ENCODE results near the gene PLXNB2.
"Not testable (repeated sequence)": the region's sequence is repeated elsewhere in the genome, so short reads cannot be mapped to it uniquely, and the experiment has no call there.

The PLXNB2 gene

DNA sequence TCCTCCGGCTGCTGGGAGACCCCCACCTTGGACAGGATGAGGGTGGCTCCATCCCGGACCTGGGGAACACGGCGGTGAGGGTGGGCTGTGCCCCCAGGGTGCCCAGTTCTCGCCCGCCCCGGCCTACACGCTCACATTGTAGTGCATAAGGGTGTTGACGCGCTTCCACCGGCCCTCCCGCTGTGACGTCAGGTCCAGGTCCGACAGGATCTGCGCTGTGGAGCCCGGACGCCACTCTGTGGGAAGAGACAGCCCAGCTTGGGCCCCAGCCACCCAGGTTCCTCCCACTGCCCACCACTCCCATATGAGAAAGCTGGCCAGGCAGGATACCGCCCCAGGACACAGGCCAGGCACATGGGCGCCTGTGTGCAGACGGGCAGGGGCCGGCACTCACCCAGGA is 29.0 kb downstream of the PLXNB2 start:
- no peak for DNase-seq

DNA sequence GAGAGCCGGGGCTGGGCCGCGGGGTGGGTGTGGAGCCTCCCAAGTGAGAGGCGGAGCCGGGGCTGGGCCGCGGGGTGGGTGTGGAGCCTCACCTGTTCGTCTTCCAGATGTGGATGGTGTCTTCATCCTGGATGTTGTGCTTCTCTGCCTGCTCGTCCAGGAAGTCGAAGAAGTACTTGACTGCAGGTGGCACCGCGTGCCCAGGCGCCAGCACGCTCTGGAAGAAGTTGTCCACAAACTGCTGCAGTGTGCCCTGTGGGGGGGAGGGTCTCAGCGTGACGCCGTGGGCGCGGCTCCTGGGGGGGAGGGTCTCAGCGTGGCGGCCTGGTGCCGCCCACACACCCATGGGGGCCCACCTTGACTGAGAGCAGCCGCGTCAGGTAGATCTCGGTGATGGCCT is 29.7 kb downstream of the PLXNB2 start:
- DNase-seq, result no peak

DNA sequence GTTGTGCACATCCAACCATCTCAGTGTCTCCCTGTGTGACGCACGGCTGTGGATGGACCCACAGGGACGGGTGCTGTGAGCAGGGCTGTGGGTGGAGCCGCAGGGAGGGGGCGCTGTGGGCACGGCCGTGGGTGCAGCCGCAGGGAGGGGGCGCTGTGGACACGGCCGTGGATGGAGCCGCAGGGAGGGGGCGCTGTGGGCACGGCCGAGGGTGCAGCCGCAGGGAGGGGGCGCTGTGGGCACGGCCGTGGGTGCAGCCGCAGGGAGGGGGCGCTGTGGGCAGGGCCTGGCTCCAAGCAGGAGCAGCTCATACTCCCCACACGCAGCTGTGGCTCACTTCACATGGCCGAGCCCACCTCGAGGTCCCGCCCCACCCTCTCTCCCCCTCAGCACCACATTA is 31.3 kb downstream of the PLXNB2 start:
- peak; percentile 81 for DNase-seq

DNA sequence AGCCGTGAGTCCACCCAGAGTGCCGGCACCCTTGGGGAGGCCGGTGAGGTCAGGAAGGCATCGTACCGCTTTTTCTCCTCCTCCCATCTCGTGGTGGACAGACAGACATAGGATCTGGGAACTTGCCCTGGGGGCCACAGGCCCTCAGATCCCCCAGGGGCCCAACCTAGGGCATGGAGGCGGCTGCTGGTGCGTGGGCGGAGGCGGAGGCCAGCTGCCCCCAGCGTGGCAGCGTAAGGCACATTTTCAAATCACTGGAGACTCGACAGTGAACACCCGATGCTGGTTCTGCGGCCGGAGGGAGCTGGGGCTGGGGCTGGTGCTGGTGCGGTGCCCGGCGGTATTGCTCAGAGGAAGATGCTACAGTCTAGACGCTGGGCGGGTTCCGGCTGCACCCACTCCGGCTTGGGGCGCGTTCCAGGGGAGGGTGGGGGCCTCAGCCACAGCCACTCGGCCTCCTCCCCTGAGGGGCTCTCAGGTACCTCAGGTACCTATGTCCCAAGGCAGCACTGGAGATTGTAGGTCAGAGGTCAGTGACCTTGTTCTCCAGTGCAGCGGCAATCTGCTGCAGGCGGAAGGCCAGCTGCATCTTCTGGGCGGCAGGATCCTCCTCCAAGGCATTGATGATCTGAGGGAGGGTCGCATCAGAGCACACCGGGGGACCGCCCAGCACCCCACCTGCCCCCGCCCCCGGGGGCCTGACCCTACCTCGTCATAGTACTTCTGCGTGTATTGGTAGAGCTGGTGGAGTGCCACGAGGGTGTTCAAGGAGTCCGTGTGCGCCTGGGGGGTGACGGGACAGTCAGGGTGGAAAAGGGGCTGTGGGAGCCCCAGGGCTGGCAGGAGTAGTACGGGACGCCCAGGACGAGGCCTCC is 32.0 kb downstream of the PLXNB2 start:
- no peak for DNase-seq

DNA sequence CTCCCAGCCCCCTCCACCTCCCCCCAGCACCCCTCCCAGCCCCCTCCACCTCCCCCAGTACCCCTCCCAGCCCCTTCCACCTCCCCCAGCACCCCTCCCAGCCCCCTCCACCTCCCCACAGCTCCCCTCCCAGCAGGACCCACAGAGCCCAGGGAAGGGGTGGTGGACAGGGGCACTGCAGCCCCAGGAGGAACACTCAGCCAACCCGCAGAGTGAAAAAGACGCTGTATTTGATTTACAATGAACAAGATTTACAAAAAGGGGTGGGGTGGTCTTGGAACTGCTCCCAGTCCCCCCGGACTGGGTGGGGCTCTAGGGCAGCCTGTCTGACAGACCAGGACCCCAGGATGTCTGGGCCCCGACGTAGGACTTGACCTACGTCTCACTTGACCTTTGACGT is 32.7 kb downstream of the PLXNB2 start:
- no peak for DNase-seq

DNA sequence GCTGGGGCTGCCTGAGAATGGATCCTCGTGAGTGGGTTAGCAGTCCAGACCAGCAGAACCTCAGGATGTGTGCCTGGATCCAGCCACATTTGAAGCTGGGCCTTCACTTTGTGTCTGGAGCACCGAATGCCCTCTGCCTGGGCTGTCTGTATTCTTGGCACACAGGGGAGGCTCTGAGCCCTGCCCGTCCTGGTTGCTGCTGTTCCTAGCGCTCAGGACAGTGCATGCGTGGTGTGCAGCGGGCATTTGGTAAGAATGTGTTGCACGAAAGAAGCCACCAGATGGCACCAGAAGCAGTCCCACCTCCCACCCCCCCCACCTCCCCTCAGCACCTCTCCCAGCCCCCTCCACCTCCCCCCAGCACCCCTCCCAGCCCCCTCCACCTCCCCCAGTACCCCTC is 33.1 kb downstream of the PLXNB2 start:
- peak; percentile 63 for DNase-seq

DNA sequence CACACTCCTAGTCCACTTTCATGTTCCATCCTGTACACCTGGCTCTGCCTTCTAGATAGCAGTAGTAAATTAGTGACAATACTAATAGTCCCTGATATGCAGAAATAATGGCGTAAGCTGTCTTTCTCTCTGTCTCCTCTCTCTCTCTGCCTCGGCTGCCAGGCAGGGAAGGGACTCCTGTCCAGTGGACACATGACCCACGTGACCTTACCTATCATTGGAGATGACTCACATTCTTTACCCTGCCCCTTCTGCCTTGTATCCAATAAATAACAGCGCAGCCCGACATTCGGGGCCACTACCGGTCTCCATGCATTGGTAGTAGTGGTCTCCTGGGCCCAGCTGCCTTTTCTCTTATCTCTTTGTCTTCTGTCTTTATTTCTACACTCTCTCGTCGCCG is 33.7 kb downstream of the PLXNB2 start:
- DNase-seq, result not testable (repeated sequence)

DNA sequence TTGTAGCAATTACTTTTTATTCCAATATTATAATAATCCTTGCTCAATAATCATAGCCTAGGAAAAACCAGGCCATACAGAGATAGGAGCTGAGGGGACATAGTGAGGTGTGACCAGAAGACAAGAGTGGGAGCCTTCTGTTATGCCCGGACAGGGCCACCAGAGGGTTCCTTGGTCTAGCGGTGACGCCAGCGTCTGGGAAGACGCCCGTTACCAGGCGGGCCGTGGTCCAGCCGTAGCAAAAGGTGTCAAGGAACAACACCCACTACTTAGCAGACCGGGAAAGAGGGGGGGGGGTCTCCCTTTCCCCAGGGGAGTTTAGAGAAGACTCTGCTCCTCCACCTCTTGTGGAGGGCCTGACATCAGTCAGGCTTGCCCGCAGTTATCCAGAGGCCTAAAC is 34.1 kb downstream of the PLXNB2 start:
- not testable (repeated sequence) for DNase-seq

DNA sequence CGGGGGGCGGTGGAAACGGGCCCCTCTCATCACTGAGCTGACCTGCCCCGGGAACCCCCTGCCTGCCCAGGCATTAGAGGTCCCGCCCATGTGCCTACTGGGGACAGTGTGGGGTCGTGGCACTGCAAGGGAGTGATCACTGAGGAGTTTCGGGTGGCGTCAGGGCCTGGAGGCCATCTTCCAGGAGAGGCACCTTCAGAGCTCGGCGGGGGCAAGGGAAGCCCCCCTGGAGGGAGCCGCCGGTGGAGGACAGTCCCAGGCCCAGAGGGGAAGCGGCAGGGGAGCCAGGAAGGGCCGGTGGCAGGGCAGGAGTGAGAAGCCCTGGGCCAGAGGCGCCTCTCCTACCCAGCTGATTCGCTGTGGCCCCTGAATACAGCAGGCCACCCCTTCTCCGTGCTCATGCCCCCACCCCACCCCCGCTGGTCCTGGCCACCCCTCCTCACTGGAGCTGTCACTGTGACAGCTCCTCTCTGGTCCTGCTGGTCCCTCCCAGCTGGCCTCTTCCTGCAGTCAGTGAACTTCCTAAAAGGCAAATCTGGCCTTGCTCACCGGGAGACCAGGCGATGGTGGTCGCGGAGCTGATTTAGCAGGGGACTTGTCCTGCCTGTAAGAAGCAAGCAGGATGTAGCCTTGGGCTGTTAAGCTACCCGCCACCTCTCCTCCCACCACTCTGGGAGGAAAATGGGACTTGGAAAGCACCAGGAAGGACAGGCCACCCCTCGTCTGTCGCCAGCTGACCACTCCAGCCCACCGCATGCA is 35.2 kb downstream of the PLXNB2 start:
- no peak for DNase-seq

DNA sequence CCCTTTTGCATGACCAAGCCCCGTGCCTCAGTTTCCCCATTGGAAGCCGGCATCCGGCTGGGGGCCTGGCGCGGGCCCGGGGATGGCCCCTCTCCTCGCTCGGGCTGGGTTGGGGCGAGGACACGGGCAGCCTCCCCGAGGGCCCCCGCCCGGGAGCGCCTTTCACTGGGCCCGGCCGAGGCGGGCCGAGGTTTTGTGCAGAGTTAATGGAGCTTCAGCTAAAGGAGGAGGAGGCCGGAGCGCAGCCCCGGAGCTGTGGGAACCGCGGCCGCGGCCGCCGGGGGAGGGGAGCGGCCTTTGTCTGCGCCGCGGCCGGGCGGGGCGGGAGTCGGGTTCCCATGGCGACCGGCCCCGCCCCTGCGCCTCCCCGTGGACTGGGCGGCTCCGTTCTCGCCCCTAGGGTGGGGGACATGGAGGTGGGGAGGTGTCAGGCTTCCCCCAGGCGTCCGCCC is 35.9 kb downstream of the PLXNB2 start:
- peak; percentile 65 for DNase-seq

DNA sequence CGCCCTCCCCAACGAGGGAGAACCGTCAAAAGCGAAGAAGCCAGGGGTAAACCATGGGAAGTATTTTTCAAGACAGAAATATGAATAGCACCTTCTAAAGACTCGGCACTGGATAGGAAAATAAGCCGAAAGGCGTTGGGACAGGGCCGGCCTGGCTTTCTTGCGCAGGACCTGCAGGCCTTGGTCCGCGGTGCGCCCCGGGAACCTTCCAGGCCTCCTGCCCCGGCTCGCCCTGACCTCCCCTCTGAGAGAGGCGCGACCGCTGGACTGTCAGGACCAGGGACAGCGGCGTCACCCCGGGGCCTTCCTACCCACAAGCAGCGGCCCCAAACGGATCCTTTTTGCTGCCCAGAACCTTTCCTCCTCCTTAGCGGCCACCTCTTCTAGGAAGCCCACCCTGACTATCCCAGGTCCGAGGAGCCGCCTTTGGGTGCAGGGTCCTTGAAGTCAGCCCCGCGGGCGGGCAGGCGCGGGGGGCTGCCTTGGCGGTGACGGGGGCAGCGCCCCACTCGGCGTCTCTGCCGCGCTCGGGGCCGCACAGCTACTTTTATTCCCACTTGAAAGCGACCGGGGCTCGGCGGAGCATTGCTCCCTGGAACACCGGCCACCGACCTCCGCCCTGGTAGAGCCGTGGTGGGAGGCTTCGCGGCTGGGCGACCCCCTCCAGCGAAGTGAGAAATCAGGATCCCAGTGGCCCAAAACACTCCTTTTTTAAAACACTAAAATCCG is 36.6 kb downstream of the PLXNB2 start:
- DNase-seq, result peak; percentile 61

DNA sequence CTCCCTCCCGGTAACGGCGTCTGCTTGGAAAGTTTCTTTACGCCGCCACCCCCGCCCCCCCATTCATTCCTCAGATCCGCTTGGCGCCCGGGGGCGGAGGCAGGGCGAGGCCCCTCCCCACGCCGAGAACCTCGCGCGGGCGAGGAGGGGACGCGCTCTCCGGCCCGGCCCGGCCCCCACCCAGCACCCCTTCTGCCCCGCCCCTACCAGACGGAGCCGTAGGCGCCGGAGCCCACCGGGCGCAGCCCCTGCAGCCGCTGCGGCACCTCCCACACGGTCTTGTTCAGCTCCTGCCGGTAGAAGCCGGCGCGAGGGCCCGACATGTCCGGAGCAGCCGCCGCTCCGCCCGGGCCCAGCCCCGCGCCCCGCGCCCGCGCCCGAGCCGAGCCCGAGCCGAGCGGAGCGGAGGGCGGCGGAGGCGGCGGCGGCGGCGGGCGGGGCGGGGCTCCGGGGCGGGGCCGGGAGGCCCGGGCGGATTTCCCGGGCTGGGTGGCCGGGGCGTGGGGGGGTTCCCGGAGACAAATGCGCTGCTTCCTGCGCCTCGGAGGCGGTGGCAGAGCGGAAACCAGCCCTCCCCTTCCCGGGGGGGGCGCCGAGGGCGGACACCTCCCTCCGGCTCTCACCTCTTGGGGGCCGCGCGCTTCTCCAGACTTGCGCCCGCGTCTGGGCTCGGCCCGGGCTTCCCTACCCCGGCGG is 37.3 kb downstream of the PLXNB2 start, which contains the start of gene MAPK11:
TSS of gene MAPK11 (minus strand) at position 411 of the 696 bp plus-strand sequence. CDS start at position 323, 88 bp downstream.
- peak; percentile 81 for DNase-seq

DNA sequence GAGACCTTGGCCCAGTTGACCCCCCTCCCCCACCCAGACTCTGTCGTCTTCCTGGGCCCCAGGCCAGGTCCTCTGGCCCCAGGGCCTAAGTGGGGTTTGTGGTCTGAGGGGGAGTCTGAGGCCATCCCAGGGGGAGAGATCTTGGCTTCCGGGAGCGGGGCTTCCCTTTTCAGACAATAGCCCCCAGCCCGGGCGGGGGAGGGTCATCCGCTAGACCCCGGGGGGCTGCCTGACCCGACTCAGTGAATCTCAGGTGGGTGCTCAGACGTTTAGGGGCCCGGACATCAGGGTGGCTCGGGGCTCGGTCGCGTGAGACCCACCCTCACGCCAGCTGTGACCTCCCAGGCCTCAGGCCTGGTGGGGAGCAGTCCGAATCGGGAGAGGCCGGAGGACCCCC is 37.9 kb downstream of the PLXNB2 start:
- DNase-seq, result no peak

DNA sequence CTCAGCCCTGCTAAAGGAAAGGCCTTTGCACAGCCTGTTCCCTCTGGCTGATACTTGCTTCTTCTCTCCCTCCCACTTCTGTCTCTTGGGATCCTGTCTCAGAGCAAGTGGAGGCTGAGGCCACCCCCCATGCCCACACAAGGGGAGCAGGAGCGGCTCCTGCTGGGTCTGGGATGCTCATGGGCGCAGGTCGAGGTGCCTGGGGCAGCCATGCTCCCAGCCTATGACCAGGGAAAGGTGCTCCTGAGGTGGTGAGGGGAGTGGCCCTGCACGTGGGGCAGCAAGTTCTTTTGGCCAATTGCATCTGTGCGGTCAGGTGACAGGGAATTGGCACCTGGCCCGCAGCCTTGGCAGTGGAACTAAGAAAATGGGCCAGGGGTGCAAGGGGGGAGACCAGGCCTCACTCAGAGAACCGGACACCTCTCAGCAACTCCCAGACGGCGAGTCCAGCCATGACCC is 38.8 kb downstream of the PLXNB2 start:
- no peak for DNase-seq

DNA sequence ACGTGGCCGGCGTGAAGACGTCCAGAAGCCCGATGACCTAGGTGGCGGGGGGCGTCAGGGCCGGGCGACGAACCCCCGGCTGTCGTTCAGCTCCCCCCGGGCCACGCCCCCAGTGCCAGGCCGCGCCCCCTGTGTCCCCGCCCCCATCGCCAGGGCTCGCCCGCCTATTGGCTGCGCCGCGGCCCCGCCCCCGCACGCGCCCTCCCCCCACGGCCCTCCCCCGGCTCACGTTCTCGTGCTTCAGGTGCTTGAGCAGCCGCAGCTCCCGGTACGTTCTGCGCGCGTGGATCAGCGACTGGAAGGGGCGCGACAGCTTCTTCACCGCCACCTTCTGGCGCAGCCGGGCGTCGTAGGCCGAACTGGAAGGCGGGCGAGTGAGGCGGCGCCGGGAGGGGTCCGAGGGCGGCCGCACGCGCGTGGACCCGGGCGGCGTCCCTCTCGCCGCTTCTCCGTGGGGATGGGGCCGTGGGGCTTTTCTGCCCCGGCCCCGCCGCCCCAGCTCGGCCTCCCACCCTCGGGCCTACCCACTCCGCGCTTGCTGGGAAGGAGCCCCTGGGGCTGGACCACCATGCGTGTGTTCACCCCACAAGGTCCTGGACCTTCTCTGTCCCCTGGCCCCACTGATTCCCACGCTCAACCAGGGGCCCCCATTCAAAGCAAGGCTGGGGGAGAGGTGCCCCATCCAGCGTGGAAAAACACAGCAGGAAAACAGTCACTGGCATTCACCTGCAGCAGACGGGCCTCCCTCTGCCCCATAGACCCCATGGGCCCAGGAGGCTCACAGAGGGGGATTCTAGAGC is 39.7 kb downstream of the PLXNB2 start:
- peak; percentile 65 for DNase-seq

DNA sequence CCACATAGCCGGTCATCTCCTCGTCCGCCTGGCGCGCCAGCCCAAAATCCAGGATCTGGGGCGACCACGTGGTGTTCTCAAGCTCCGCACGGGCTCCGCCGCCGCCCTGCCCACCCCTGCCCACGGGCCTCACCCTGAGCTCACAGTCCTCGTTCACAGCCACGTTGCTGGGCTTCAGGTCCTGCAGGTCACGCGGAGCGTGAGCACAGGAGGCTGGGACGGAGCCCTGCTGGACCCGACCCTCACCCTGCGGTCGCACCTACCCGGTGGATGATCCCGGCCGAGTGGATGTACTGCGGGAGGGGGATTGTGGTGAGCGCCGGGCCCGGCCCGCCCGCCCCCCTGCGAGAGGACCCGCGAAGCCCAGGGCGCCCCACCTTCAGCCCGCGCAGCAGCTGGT is 40.5 kb downstream of the PLXNB2 start:
- no peak for DNase-seq

DNA sequence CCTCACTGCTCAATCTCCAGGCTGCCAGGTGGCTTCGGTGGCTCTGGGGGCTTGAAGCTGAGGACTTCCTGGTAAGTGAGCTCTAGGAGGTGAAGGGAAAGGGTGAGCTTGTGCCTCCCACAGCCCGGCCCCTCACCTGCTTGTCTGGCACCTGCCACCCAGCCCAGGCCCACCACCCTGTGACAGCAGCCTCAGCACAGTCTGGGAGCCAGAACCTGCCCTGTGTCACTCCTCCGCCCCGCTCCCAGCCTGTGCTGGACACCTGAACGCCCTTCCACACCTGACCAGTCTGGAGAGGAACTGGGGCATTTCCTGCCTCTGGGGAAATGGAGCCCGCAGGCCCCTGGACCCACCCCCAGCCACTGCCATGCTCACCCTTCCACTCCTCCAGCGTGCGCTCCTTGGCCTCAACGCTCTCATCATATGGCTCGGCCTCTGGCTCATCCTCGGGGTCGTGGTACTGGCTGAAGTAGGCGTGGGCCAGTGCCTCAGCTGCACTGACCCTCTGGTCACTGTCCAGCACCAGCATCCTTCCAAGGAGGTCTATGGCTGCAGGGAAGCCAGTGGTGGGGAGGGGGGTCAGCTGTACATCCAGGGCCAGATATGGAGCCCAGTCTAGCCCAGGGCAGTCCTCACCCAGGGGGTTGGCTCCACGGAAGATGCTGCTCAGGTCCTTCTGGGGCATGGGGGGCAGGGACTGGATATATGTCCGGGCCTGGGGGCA is 42.3 kb downstream of the PLXNB2 start:
- no peak for DNase-seq

DNA sequence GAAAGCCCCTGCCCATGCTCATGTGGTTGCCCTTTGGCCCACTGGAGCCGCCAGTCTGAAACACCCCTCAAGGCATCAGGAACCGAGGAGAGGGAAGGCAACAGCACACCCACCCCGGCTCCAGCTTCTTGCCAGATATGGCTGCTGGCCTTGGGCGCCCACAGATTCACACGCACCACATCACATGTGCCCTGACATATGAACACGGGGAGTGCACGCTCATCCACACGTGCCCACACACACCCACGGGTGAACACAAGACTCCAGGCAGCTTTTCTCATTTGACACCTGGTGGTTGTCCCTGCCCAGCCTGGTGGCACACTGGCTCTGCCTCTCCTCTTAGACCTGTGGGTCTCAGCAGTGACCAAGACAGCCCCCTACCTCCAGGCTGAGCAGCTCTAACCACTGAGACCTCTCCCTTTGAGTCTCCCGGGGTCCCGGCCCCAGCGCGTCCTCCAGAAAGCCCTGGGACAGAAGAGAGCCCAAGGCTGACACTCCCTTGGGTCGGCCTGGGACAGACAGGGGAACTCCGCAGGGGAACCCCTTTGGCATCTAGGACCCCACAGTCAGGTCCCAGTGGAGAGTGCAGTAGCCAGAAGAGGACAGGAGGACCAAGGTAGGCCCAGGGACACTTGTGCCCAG is 43.2 kb downstream of the PLXNB2 start:
- no peak for DNase-seq

DNA sequence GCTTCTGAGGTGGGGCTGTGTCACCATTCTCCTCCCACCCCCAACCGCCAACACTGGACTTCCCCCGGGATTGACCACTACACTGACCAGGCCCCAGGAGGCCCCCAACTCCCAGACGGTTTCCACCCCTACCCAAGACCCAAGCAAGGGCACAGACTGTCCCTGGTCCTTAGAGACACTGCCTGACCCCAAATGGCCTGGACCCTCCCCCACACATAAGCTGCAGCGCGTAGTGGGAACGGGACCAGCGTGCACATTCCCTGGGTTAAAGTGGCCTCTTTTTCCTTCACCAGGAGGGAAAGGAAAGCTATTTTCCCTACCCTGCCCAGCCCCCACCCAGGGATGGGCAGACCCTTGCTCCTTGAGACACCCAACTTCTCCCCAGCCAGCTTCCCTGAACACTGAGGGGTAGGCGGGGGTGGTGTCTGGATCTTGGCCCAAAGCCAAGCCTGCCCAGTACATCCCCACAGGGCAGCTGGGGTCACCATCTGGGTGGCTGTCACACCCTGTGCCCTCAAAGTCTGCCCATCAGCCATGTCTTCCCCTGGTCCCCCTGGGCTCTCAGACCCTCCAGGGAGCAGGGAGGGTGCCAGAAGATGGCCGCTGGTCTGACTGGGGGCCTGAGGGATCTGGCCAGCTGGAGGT is 44.4 kb downstream of the PLXNB2 start:
- DNase-seq, result no peak

DNA sequence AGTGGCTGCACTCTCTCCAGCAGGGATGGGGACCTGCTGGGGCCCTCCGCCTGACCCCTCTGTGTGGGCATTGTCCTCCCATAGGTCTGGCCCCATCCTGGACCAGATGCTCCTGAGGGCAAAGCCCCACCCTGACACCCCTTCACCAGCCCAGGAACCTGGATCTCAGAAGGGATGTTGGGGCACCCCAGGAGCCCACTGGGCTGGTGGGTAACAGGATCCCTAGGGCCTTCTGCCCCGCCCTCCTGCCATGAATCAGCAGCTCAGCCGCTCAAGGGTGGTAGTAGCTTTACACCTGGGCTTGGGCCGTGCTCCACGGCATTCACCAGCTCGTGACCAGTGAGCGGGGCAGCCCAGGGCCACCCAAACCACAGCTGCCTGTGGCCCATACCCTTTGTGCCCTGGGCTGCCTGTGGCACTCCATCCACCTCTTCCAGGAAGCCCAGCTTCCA is 45.0 kb downstream of the PLXNB2 start:
- peak; percentile 23 for DNase-seq
